Daoy (cell line): ENCODE results near the gene FAM193B. TPM values are rescaled to one million over a fixed set of nuclear protein-coding genes. Genes with fewer than 3 reads are reported as not detected.

Source experiments
- DNase-seq: peaks from one replicate; pipeline ENCODE4 v3.0.0-alpha.2; 2015; ENCODE audit warnings: low read depth
- total RNA-seq: library from RNA; depleted of rRNA; stranded (reverse); fragments of >200 nt; shearing (Covaris generic); gene quantifications from 2 replicates; pipeline ENCODE4 v1.2.3, GENCODE V29; 2014; rRNA removed

The FAM193B gene
- total RNA-seq = 14.6 and 26.7 TPM in 2 replicates

GRCh38 chr5:177554474-177555111 lies at the start of gene FAM193B:
TSS of gene FAM193B (minus strand) at chr5:177554563. CDS start at chr5:177554458, 105 bp downstream.
- DNase-seq = peak; percentile 95

- DNase-seq = no peak
Observed at GRCh38 chr5:177604116-177604521, 49.8 kb upstream of the FAM193B start.

GRCh38 chr5:177603631-177604030 lies 49.3 kb upstream of the FAM193B start:
- no peak for DNase-seq

- DNase-seq = no peak
Observed at GRCh38 chr5:177602458-177602830, 48.1 kb upstream of the FAM193B start.

- DNase-seq = no peak
Observed at GRCh38 chr5:177601577-177602457, 47.5 kb upstream of the FAM193B start.

GRCh38 chr5:177601126-177601525 lies 46.8 kb upstream of the FAM193B start:
- no peak for DNase-seq

GRCh38 chr5:177600508-177601018 lies 46.2 kb upstream of the FAM193B start:
- peak; percentile 33 for DNase-seq

- peak; percentile 92 for DNase-seq
Observed at GRCh38 chr5:177599731-177600507, 45.6 kb upstream of the FAM193B start, which contains the start of gene B4GALT7. TSS of gene B4GALT7 (plus strand) at chr5:177600132. CDS start at chr5:177600211, 79 bp downstream.

GRCh38 chr5:177598477-177598876 lies 44.1 kb upstream of the FAM193B start:
- peak; percentile 54 for DNase-seq

- DNase-seq = no peak
Observed at GRCh38 chr5:177596775-177597238, 42.4 kb upstream of the FAM193B start.

- no peak for DNase-seq
Observed at GRCh38 chr5:177595991-177596774, 41.8 kb upstream of the FAM193B start.

- no peak for DNase-seq
Observed at GRCh38 chr5:177595026-177595585, 40.7 kb upstream of the FAM193B start.

GRCh38 chr5:177594071-177594470 lies 39.7 kb upstream of the FAM193B start:
- DNase-seq = no peak

GRCh38 chr5:177593511-177593910 lies 39.1 kb upstream of the FAM193B start:
- no peak for DNase-seq

GRCh38 chr5:177592905-177593304 lies 38.5 kb upstream of the FAM193B start:
- no peak for DNase-seq

GRCh38 chr5:177592010-177592834 lies 37.9 kb upstream of the FAM193B start, which contains the start of gene TMED9:
TSS of gene TMED9 (plus strand) at chr5:177592203. CDS start at chr5:177592215, 12 bp downstream.
- DNase-seq = peak; percentile 95

GRCh38 chr5:177591690-177592009 lies 37.3 kb upstream of the FAM193B start:
- no peak for DNase-seq

- no peak for DNase-seq
Observed at GRCh38 chr5:177590406-177590805, 36.0 kb upstream of the FAM193B start.

- DNase-seq = no peak
Observed at GRCh38 chr5:177588413-177588909, 34.1 kb upstream of the FAM193B start.

- no peak for DNase-seq
Observed at GRCh38 chr5:177578316-177578715, 24.0 kb upstream of the FAM193B start.
